RWPE2 (cell line): ENCODE data around the gene PNMA8B.

Source experiments
- ATAC-seq: fragments of 200-7000 bp; cut with Tn5 transposase; 3 replicates; pipeline ENCODE4 v1.9.1; 2021; ENCODE audit warnings: low read depth
- DNase-seq: peaks from one replicate; pipeline ENCODE4 v3.0.0-alpha.2; 2020; ENCODE audit warnings: low spot score
- H3K27ac ChIP-seq: fragments of 450-650 bp; 2 replicates; pipeline ENCODE4 v1.5.1; 2017; ENCODE audit warnings: mild to moderate bottlenecking; ENCODE audit not compliant: poor library complexity, severe bottlenecking
- H3K27me3 ChIP-seq: fragments of 250-450 bp; sonication (Bioruptor Pico); 2 replicates; pipeline ENCODE4 v1.5.1; 2021; ENCODE audit warnings: mild to moderate bottlenecking, moderate library complexity; ENCODE audit not compliant: insufficient read depth, poor library complexity, severe bottlenecking
- H3K36me3 ChIP-seq: fragments of 250-450 bp; sonication (Bioruptor Pico); 2 replicates; pipeline ENCODE4 v1.5.1; 2020; ENCODE audit warnings: low read depth, mild to moderate bottlenecking, moderate library complexity
- H3K4me1 ChIP-seq: fragments of 250-450 bp; sonication (Bioruptor Pico); 2 replicates; pipeline ENCODE4 v1.5.1; 2021; ENCODE audit warnings: mild to moderate bottlenecking, moderate library complexity; ENCODE audit not compliant: insufficient read depth, poor library complexity, severe bottlenecking
- H3K4me3 ChIP-seq: fragments of 250-450 bp; sonication (Bioruptor Pico); 2 replicates; pipeline ENCODE4 v1.5.1; 2021; ENCODE audit warnings: mild to moderate bottlenecking, moderate library complexity; ENCODE audit not compliant: severe bottlenecking
- H3K9me3 ChIP-seq: fragments of 250-450 bp; sonication (Bioruptor Pico); 2 replicates; pipeline ENCODE4 v1.5.1; 2021; ENCODE audit warnings: mild to moderate bottlenecking, moderate library complexity; ENCODE audit not compliant: severe bottlenecking
- CTCF ChIP-seq: fragments of 450-650 bp; IDR thresholded peaks from one replicate; pipeline ENCODE4 v1.5.1; 2017; ENCODE audit warnings: mild to moderate bottlenecking, moderate library complexity; ENCODE audit not compliant: poor library complexity, severe bottlenecking

Gene PNMA8B

GRCh38 chr19:46490774-46491173, 4.9 kb downstream of the PNMA8B start:
- Histone ChIP-seq H3K9me3 (no peaks in the 10 kb centered on the region), H3K27me3 (no peaks in the 10 kb centered on the region), H3K36me3 (no peaks in the 10 kb centered on the region), H3K27ac (no peak overlapping the region), H3K4me1 (no peaks in the 10 kb centered on the region), H3K4me3 (no peak overlapping the region)
- ATAC-seq (no peak), DNase-seq (no peak)
- no peak for TF ChIP-seq CTCF

GRCh38 chr19:46489445-46490272, 6.0 kb downstream of the PNMA8B start:
- H3K4me3 ChIP-seq = no peak overlapping the region

GRCh38 chr19:46488551-46488950, 7.1 kb downstream of the PNMA8B start:
- Histone ChIP-seq H3K27me3 (no peaks in the 10 kb centered on the region), H3K4me1 (no peaks in the 10 kb centered on the region), H3K36me3 (no peaks in the 10 kb centered on the region), H3K27ac (no peak overlapping the region), H3K9me3 (no peaks in the 10 kb centered on the region), H3K4me3 (no peak overlapping the region)
- TF ChIP-seq CTCF = no peak
- ATAC-seq = no peak
- DNase-seq = no peak

More at GRCh38 chr19:46489445-46490272, 6.0 kb downstream of the PNMA8B start:
- Histone ChIP-seq H3K4me1 (no peaks in the 10 kb centered on the region), H3K9me3 (no peaks in the 10 kb centered on the region), H3K27me3 (no peaks in the 10 kb centered on the region), H3K36me3 (no peaks in the 10 kb centered on the region), H3K27ac (no peak overlapping the region)
- peak; percentile 65 for DNase-seq
- TF ChIP-seq CTCF = no peak
- no peak for ATAC-seq

GRCh38 chr19:46487802-46488445, 7.7 kb downstream of the PNMA8B start:
- H3K27me3 ChIP-seq = no peaks in the 10 kb centered on the region
- peak; percentile 94 for TF ChIP-seq CTCF
- peak; percentile 69 for ATAC-seq

More at GRCh38 chr19:46487802-46488445, 7.7 kb downstream of the PNMA8B start:
- H3K4me1 ChIP-seq = no peaks in the 10 kb centered on the region
- DNase-seq = peak; percentile 71
- no peaks in the 10 kb centered on the region for H3K36me3 ChIP-seq
- no peak overlapping the region for H3K27ac ChIP-seq
- no peaks in the 10 kb centered on the region for H3K9me3 ChIP-seq
- H3K4me3 ChIP-seq = no peak overlapping the region
